HG03135 (cell line): ENCODE data around the gene MYL6B.
"Not testable (repeated sequence)": the region's sequence is repeated elsewhere in the genome, so short reads cannot be mapped to it uniquely, and the experiment has no call there.

Source experiments
- ATAC-seq: cut with Tn5 transposase; IDR thresholded peaks from one replicate; pipeline ENCODE4 v1.9.1; 2021; ENCODE audit warnings: mild to moderate bottlenecking, moderate library complexity; ENCODE audit not compliant: unreplicated experiment

Gene MYL6B

GRCh38 chr12:56152132-56152755 lies at the start of gene MYL6B:
Gene MYL6B (plus strand): TSS chr12:56152587. CDS start chr12:56153919, 1,332 bp downstream.
- ATAC-seq: peak; percentile 78

- ATAC-seq: no peak
Observed at GRCh38 chr12:56102683-56103065, 49.7 kb upstream of the MYL6B start.

- no peak for ATAC-seq
Observed at GRCh38 chr12:56103066-56103711, 49.2 kb upstream of the MYL6B start.

- ATAC-seq: no peak
Observed at GRCh38 chr12:56103823-56104108, 48.6 kb upstream of the MYL6B start.

- peak; percentile 96 for ATAC-seq
Observed at GRCh38 chr12:56104109-56104814, 48.1 kb upstream of the MYL6B start, which contains the start of gene PA2G4. Gene PA2G4 (plus strand): TSS chr12:56104559. CDS start chr12:56104738, 179 bp downstream.

- peak; percentile 6 for ATAC-seq
Observed at GRCh38 chr12:56104815-56105608, 47.4 kb upstream of the MYL6B start.

GRCh38 chr12:56105609-56105902 lies 46.8 kb upstream of the MYL6B start:
- ATAC-seq: no peak

- ATAC-seq: no peak
Observed at GRCh38 chr12:56107242-56107641, 45.1 kb upstream of the MYL6B start.

GRCh38 chr12:56110571-56110970 lies 41.8 kb upstream of the MYL6B start:
- ATAC-seq: no peak

- ATAC-seq: no peak
Observed at GRCh38 chr12:56114084-56114483, 38.3 kb upstream of the MYL6B start.

GRCh38 chr12:56115329-56115728 lies 37.1 kb upstream of the MYL6B start:
- ATAC-seq: no peak

GRCh38 chr12:56116267-56117081 lies 35.9 kb upstream of the MYL6B start, which contains the start of gene RPL41:
Gene RPL41 (plus strand): TSS chr12:56116633.
- peak; percentile 36 for ATAC-seq

GRCh38 chr12:56117082-56117706 lies 35.2 kb upstream of the MYL6B start:
- not testable (repeated sequence) for ATAC-seq

- peak; percentile 83 for ATAC-seq
Observed at GRCh38 chr12:56117778-56118687, 34.4 kb upstream of the MYL6B start, which contains the start of gene ZC3H10. Gene ZC3H10 (plus strand): TSS chr12:56118266. CDS start chr12:56120563, 2,297 bp downstream.

- ATAC-seq: peak; percentile 0
Observed at GRCh38 chr12:56118688-56119357, 33.6 kb upstream of the MYL6B start.

GRCh38 chr12:56119361-56119796 lies 33.0 kb upstream of the MYL6B start:
- ATAC-seq: no peak

GRCh38 chr12:56120158-56120846 lies 32.1 kb upstream of the MYL6B start:
- ATAC-seq: no peak
